GM19372 (cell line): Measurements from ENCODE around the gene TPCN1.

Source experiments
- ATAC-seq: cut with Tn5 transposase; IDR thresholded peaks from one replicate; pipeline ENCODE4 v1.9.1; 2021; ENCODE audit warnings: mild to moderate bottlenecking, low read depth, moderate library complexity; ENCODE audit not compliant: unreplicated experiment

The TPCN1 gene

GRCh38 chr12:113239811-113240331 is 18.6 kb downstream of the TPCN1 start:
- no peak for ATAC-seq

- peak; percentile 61 for ATAC-seq
Measured at GRCh38 chr12:113240395-113240794, 19.1 kb downstream of the TPCN1 start.

GRCh38 chr12:113241191-113242025 is 20.1 kb downstream of the TPCN1 start:
- no peak for ATAC-seq

GRCh38 chr12:113242026-113242418 is 20.8 kb downstream of the TPCN1 start:
- ATAC-seq, result no peak

- no peak for ATAC-seq
Measured at GRCh38 chr12:113242560-113242959, 21.3 kb downstream of the TPCN1 start.

- ATAC-seq, result no peak
Measured at GRCh38 chr12:113244047-113244460, 22.8 kb downstream of the TPCN1 start.

GRCh38 chr12:113244478-113244958 is 23.3 kb downstream of the TPCN1 start:
- ATAC-seq, result no peak

GRCh38 chr12:113245695-113246477 is 24.6 kb downstream of the TPCN1 start:
- ATAC-seq, result no peak

GRCh38 chr12:113246478-113247122 is 25.3 kb downstream of the TPCN1 start:
- ATAC-seq, result no peak

- no peak for ATAC-seq
Measured at GRCh38 chr12:113247123-113248050, 26.1 kb downstream of the TPCN1 start.

- ATAC-seq, result no peak
Measured at GRCh38 chr12:113248051-113248825, 27.0 kb downstream of the TPCN1 start.

GRCh38 chr12:113248842-113249435 is 27.7 kb downstream of the TPCN1 start:
- no peak for ATAC-seq

- no peak for ATAC-seq
Measured at GRCh38 chr12:113249546-113249945, 28.3 kb downstream of the TPCN1 start.

- ATAC-seq, result no peak
Measured at GRCh38 chr12:113250045-113250444, 28.8 kb downstream of the TPCN1 start.

GRCh38 chr12:113251404-113252070 is 30.3 kb downstream of the TPCN1 start:
- no peak for ATAC-seq

GRCh38 chr12:113252494-113252893 is 31.2 kb downstream of the TPCN1 start:
- no peak for ATAC-seq

- ATAC-seq, result no peak
Measured at GRCh38 chr12:113253532-113254285, 32.4 kb downstream of the TPCN1 start.
